Endothelial cell of umbilical vein (primary cell): Measurements from ENCODE around the gene ZNF234. TPM values are rescaled to one million over a fixed set of nuclear protein-coding genes. Genes with fewer than 3 reads are reported as not detected.

Experiments
- polyA plus RNA-seq, 4 experiments: library from polyadenylated mRNA; depleted of rRNA in 3 of 4; stranded (reverse) in 3 of 4; unstranded in 1 of 4; fragments of >200 nt; gene quantifications; 2 replicates each; pipeline versions ENCODE4 v1.2.1 to v1.2.3, GENCODE V29; 2011 to 2012; ENCODE audit warnings: missing spikeins in 1 of 4
- total RNA-seq: library from RNA; stranded (reverse); gene quantifications from 2 replicates; pipeline ENCODE4 v1.2.3, GENCODE V29; 2021

The ZNF234 gene
- total and polyA plus RNA-seq, 2 donors (not counting 3 experiments of a cell fraction or from before 2014, with no cell fraction given) = 2.5 to 11.9 TPM

Other genes starting within 250 kb of the ZNF234 start
- gene ZNF45, start 206.3 kb upstream of the ZNF234 start, total RNA-seq = 10.8 and 11.2 TPM in 2 replicates
- gene ZNF45, start 206.3 kb upstream of the ZNF234 start, polyA plus RNA-seq = 4.7 and 6.1 TPM in 2 replicates
- 4.2 and 6.0 TPM in 2 replicates for gene ZNF221, start 190.3 kb upstream of the ZNF234 start, total RNA-seq
- gene ZNF221, start 190.3 kb upstream of the ZNF234 start, polyA plus RNA-seq = 0.45 and 1.4 TPM in 2 replicates
- gene ZNF155, start 157.4 kb upstream of the ZNF234 start, total RNA-seq = 5.9 and 7.6 TPM in 2 replicates
- 1.8 and 2.0 TPM in 2 replicates for gene ZNF155, start 157.4 kb upstream of the ZNF234 start, polyA plus RNA-seq
- gene ZNF230, start 138.6 kb upstream of the ZNF234 start, total RNA-seq = 2.9 TPM in 2 replicates
- gene ZNF230, start 138.6 kb upstream of the ZNF234 start, polyA plus RNA-seq = 1.4 and 1.5 TPM in 2 replicates
- gene ZNF222, start 116.2 kb upstream of the ZNF234 start, total RNA-seq = 4.7 and 5.2 TPM in 2 replicates
- 0.99 and 2.2 TPM in 2 replicates for gene ZNF222, start 116.2 kb upstream of the ZNF234 start, polyA plus RNA-seq
- 3.4 and 3.7 TPM in 2 replicates for gene ZNF223, start 89.5 kb upstream of the ZNF234 start, total RNA-seq
- 1.2 and 1.6 TPM in 2 replicates for gene ZNF223, start 89.5 kb upstream of the ZNF234 start, polyA plus RNA-seq
- gene ZNF284, start 69.4 kb upstream of the ZNF234 start, total RNA-seq = 2.4 and 2.7 TPM in 2 replicates
- gene ZNF284, start 69.4 kb upstream of the ZNF234 start, polyA plus RNA-seq = 0.98 and 1.1 TPM in 2 replicates
- 19.4 and 21.8 TPM in 2 replicates for gene ZNF224, start 47.2 kb upstream of the ZNF234 start, total RNA-seq
- gene ZNF224, start 47.2 kb upstream of the ZNF234 start, polyA plus RNA-seq = 6.8 and 8.5 TPM in 2 replicates
- 3.9 and 4.1 TPM in 2 replicates for gene ZNF225, start 28.2 kb upstream of the ZNF234 start, total RNA-seq
- 0.83 and 0.92 TPM in 2 replicates for gene ZNF225, start 28.2 kb upstream of the ZNF234 start, polyA plus RNA-seq
- 19.7 and 19.8 TPM in 2 replicates for gene ZNF226, start 23.5 kb downstream of the ZNF234 start, total RNA-seq
- gene ZNF226, start 23.5 kb downstream of the ZNF234 start, polyA plus RNA-seq = 5.9 and 8.8 TPM in 2 replicates
- gene ZNF227, start 71.0 kb downstream of the ZNF234 start, total RNA-seq = 17.2 and 17.8 TPM in 2 replicates
- gene ZNF227, start 71.0 kb downstream of the ZNF234 start, polyA plus RNA-seq = 2.8 and 3.4 TPM in 2 replicates
- 0.76 and 0.88 TPM in 2 replicates for gene ZNF233, start 118.3 kb downstream of the ZNF234 start, total RNA-seq
- gene ZNF233, start 118.3 kb downstream of the ZNF234 start, polyA plus RNA-seq = 0.15 and 0.25 TPM in 2 replicates
- gene ZNF235, start 163.5 kb downstream of the ZNF234 start, total RNA-seq = 5.2 TPM in 2 replicates
- gene ZNF235, start 163.5 kb downstream of the ZNF234 start, polyA plus RNA-seq = 1.8 and 2.0 TPM in 2 replicates
- gene ZNF112, start 215.1 kb downstream of the ZNF234 start, total RNA-seq = 4.6 and 7.5 TPM in 2 replicates
- 1.2 and 2.0 TPM in 2 replicates for gene ZNF112, start 215.1 kb downstream of the ZNF234 start, polyA plus RNA-seq